ENCODE data around the gene TUBB2A. TPM values are rescaled to one million over a fixed set of nuclear protein-coding genes. Genes with fewer than 3 reads are reported as not detected.
"Not testable (repeated sequence)": the region's sequence is repeated elsewhere in the genome, so short reads cannot be mapped to it uniquely, and the experiment has no call there.

The TUBB2A gene
- total RNA-seq, 2 experiments from 2014 or later: 54.3 to 58.5 TPM

DNA sequence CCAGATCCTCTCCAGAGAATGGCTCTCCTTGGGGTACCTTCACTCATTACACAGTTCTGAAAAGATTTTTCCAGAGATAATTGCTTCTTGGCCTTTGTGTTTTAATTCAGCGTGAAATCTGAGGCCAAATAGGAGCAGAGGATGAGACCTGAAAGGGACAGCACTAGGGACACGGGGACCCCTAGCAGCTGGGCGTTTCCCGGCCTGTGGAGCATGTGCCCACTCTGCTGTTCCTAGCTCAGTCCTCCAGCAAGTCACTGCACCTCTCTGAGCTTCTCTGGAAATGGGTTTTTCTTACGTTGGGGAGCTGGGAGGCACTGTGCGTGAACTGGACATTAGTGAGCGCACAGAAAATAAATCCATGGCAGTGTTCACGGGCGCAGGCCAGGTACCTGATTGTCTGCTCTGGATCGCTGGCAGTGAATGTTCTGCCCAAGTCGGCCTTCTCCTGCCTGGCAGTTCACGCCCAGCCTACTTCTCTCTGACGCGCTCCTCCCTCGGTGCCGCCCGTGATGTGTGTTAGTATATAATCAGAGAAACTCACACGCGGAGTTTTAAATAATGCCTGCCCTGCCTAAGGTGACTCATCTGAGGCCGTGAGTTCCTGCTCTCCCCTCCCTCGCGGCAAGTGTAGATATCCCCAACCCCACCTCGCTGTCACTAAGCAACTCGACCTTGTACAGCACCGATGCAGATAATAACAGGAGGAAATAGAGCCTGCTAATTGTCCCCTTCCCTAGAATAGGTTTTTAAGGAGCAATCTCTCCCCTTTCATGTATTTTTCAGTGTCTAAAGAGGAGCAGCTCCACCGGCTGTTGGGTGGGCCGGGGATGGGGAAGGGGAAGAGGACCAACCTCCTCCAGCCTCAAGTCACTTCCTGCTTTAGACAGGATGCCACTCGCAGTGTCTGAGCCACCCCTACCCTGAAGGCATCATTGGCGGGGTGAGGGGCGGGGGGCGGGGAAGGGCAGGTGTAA is 2.7 kb upstream of the TUBB2A start:
- peaks cover 8% of the 10 kb centered on the region for H3K27me3 Mint-ChIP-seq
- peak; percentile 43 to 89 (median 68) for DNase-seq
- TF ChIP-seq, protein P1, sequence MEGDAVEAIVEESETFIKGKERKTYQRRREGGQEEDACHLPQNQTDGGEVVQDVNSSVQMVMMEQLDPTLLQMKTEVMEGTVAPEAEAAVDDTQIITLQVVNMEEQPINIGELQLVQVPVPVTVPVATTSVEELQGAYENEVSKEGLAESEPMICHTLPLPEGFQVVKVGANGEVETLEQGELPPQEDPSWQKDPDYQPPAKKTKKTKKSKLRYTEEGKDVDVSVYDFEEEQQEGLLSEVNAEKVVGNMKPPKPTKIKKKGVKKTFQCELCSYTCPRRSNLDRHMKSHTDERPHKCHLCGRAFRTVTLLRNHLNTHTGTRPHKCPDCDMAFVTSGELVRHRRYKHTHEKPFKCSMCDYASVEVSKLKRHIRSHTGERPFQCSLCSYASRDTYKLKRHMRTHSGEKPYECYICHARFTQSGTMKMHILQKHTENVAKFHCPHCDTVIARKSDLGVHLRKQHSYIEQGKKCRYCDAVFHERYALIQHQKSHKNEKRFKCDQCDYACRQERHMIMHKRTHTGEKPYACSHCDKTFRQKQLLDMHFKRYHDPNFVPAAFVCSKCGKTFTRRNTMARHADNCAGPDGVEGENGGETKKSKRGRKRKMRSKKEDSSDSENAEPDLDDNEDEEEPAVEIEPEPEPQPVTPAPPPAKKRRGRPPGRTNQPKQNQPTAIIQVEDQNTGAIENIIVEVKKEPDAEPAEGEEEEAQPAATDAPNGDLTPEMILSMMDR (IDR thresholded peaks at IDR 0.05): no peak
- Histone ChIP-seq H3K4me1 (ENCODE audit: insufficient read depth, low read length) (peaks cover 55% of the 10 kb centered on the region), H3K4me3 (ENCODE audit: low read length) (peak overlapping the region; percentile 6), H3K27me3 (ENCODE audit: control insufficient read depth in 1 of 2, insufficient read depth in 2 of 2, low read length in 2 of 2) (no peaks in the 10 kb centered on the region), H3K36me3 (ENCODE audit: insufficient read depth, low read length) (no peaks in the 10 kb centered on the region), H3K27ac (ENCODE audit: low read depth in 1 of 2, low read length in 2 of 2) (peak overlapping the region; percentile 40 to 59), H3K9me3 (ENCODE audit: control insufficient read depth in 1 of 2, insufficient read depth in 1 of 2, low read length in 2 of 2) (no peaks in the 10 kb centered on the region)
- ChIA-PET POLR2A (interaction anchor here (0.6 kb wide), 1 partner anchor 170 kb away, joined by 3 read pairs; no protein-coding TSS in a partner anchor), CTCF (interaction anchor here (2.5 kb wide), 1 partner anchor 91 kb away, joined by 10 read pairs; no protein-coding TSS in a partner anchor)
- intact Hi-C loops (cut with DNase I, micrococcal nuclease): loop anchor here (2.0 to 10.0 kb wide), 8 partner anchors 33 to 395 kb away; partner anchors contain the start of genes BPHL (in 1 of the 2), PSMG4 (in 1 of the 2), RIPK1 (in 1 of the 2) and TUBB2B (in 1 of the 2)
- ATAC-seq (ENCODE audit: poor library complexity): peak; percentile 65
- H3K9me3 Mint-ChIP-seq: no peaks in the 10 kb centered on the region
- peaks cover 51% of the 10 kb centered on the region for H3K4me1 Mint-ChIP-seq (ENCODE audit: low read depth)
- peak overlapping the region; percentile 82 for H3K4me3 Mint-ChIP-seq
- peaks cover 4% of the 10 kb centered on the region for H3K36me3 Mint-ChIP-seq (ENCODE audit: low read depth)
- H3K27ac Mint-ChIP-seq: peak overlapping the region; percentile 87

- Mint-ChIP-seq H3K36me3 (ENCODE audit: low read depth) (peaks cover 12% of the 10 kb centered on the region), H3K4me3 (peak overlapping the region; percentile 91), H3K27ac (peak overlapping the region; percentile 85), H3K4me1 (ENCODE audit: low read depth) (peaks cover 33% of the 10 kb centered on the region)
- intact Hi-C loops (cut with DNase I, micrococcal nuclease): loop anchor here in 1 of 2 experiments (2.0 to 5.0 kb wide), 5 partner anchors 39 to 300 kb away; partner anchors contain the start of genes BPHL, PSMG4 and SLC22A23
- H3K9me3 Mint-ChIP-seq; H3K27ac ChIP-seq (ENCODE audit: low read depth in 1 of 2, low read length in 2 of 2); H3K9me3 ChIP-seq (ENCODE audit: control insufficient read depth in 1 of 2, insufficient read depth in 1 of 2, low read length in 2 of 2); H3K27me3 Mint-ChIP-seq; H3K36me3 ChIP-seq (ENCODE audit: insufficient read depth, low read length); H3K27me3 ChIP-seq (ENCODE audit: control insufficient read depth in 1 of 2, insufficient read depth in 2 of 2, low read length in 2 of 2): not testable (repeated sequence)
- peak in 7 of 14 experiments; percentile 8 to 58 (median 31) for DNase-seq
- H3K4me1 ChIP-seq (ENCODE audit: insufficient read depth, low read length): peaks cover 41% of the 10 kb centered on the region
- POLR2A ChIA-PET: interaction anchor here (0.6 to 1.6 kb wide), 11 partner anchors 9 to 692 kb away, joined by 3 to 10 read pairs (median 3); partner anchors contain the start of genes FAM50B, NQO2 and RIPK1
- CTCF ChIA-PET: interaction anchor here (0.6 to 1.3 kb wide), 11 partner anchors 8 to 865 kb away, joined by 3 to 6 read pairs (median 3); a partner anchor contains a TSS
- H3K4me3 ChIP-seq (ENCODE audit: low read length): peak overlapping the region; percentile 75
- ATAC-seq (ENCODE audit: poor library complexity): peak; percentile 4
These were observed 887 bp downstream of the TUBB2A start for GRCh38 chr6:3156184-3157130.

DNA sequence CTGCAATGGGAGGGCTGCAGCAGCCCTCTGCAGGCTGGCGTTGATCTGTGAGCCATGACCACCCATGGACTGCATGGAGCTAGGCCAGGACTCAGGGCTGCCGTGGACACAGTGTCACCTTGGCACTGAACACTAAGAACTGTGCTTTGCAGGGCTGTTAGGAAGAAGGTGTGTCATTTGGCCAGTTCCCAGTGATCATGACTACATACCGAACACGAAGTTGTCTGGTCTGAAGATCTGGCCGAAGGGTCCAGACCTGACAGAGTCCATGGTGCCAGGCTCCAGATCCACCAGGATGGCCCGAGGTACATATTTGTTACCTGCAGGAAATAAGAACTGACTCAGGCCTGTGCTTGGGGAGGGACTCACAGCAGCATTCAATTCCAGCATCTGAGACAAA is 1.9 kb downstream of the TUBB2A start:
- H3K27me3 ChIP-seq (ENCODE audit: control insufficient read depth in 1 of 2, insufficient read depth in 2 of 2, low read length in 2 of 2); H3K4me3 ChIP-seq (ENCODE audit: low read length); H3K9me3 Mint-ChIP-seq; H3K27me3 Mint-ChIP-seq; H3K36me3 ChIP-seq (ENCODE audit: insufficient read depth, low read length); ATAC-seq (ENCODE audit: poor library complexity); H3K9me3 ChIP-seq (ENCODE audit: control insufficient read depth in 1 of 2, insufficient read depth in 1 of 2, low read length in 2 of 2); DNase-seq; H3K27ac ChIP-seq (ENCODE audit: low read depth in 1 of 2, low read length in 2 of 2); POLR2A ChIA-PET: not testable (repeated sequence)
- peak overlapping the region; percentile 85 for H3K27ac Mint-ChIP-seq
- H3K4me1 Mint-ChIP-seq (ENCODE audit: low read depth): peaks cover 23% of the 10 kb centered on the region
- peaks cover 12% of the 10 kb centered on the region for H3K36me3 Mint-ChIP-seq (ENCODE audit: low read depth)
- peaks cover 35% of the 10 kb centered on the region for H3K4me1 ChIP-seq (ENCODE audit: insufficient read depth, low read length)
- CTCF ChIA-PET: interaction anchor here (1.2 kb wide), 1 partner anchor 96 kb away, joined by 4 read pairs; no protein-coding TSS in a partner anchor
- peak overlapping the region; percentile 91 for H3K4me3 Mint-ChIP-seq
- intact Hi-C loops (cut with DNase I, micrococcal nuclease): loop anchor here in 1 of 2 experiments (5.0 kb wide), 3 partner anchors 38 to 202 kb away; partner anchors contain the start of gene BPHL
